ENCODE data around the gene AGA. TPM values are rescaled to one million over a fixed set of nuclear protein-coding genes. Genes with fewer than 3 reads are reported as not detected.

Gene AGA
- total and polyA plus RNA-seq, 2 of the 13 experiments (the other 11 are each of a cell fraction or from before 2014, with no cell fraction given): 21.9 to 22.3 TPM

- no peaks in the 10 kb centered on the region for H3K9me3 ChIP-seq (ENCODE audit: low read length)
- peak; percentile 23 for DNase-seq (ENCODE audit: low spot score)
- intact Hi-C loops (cut with micrococcal nuclease; ENCODE audit: unreplicated experiment): loop anchor here (5.0 kb wide), 3 partner anchors 49 to 1289 kb away; no protein-coding TSS in a partner anchor
- ChIA-PET CTCF (ENCODE audit: low intra/inter-chr PET ratio, low total read pairs) (no interaction called here), POLR2A (interaction anchor here (0.9 to 1.9 kb wide), 6 partner anchors 7 to 50 kb away, joined by 3 to 16 read pairs (median 5); no protein-coding TSS in a partner anchor)
- peak overlapping the region; percentile 90 for H3K27ac ChIP-seq (ENCODE audit: extremely low read length, insufficient read depth, low read length)
- no peaks in the 10 kb centered on the region for H4K20me1 ChIP-seq (ENCODE audit: insufficient read depth, low read length)
- H3K9ac ChIP-seq (ENCODE audit: insufficient read depth, low read depth, low read length): peak overlapping the region; percentile 84
- no peak for FAIRE-seq
- ATAC-seq: peak; percentile 17; the same call in 2 of the 3 replicates
- in situ Hi-C loops (cut with HindIII; ENCODE audit: extremely low pct_ligation_motif_present, low pct_unique_long_range_greater_than_20kb): no loop called here
- BruUV-seq (replicated peaks): no TSS peak
- H3K4me1 ChIP-seq (ENCODE audit: insufficient read depth, low read length): peaks cover 18% of the 10 kb centered on the region
- H3K4me3 ChIP-seq (replicated peaks in 1 of 3; ENCODE audit: insufficient read depth in 1 of 3, low read depth in 2 of 3, low read length in 3 of 3): peak overlapping the region; percentile 80 to 94 (median 84)
- no peaks in the 10 kb centered on the region for H3K36me3 ChIP-seq (replicated peaks in 1 of 2; ENCODE audit: control insufficient read depth in 1 of 2, insufficient read depth in 2 of 2, low read length in 2 of 2)
- 6% methylated on average over 11 of the region's 12 CpGs for WGBS (ENCODE audit: low lambda C conversion rate)
- H2AFZ ChIP-seq (ENCODE audit: low read length): peak overlapping the region; percentile 77
- H3K27me3 ChIP-seq (ENCODE audit: control insufficient read depth in 1 of 2, insufficient read depth in 2 of 2, low read length in 2 of 2): no peaks in the 10 kb centered on the region
- peak overlapping the region; percentile 97 for H3K4me2 ChIP-seq (ENCODE audit: low read depth, low read length)
- H3K79me2 ChIP-seq (ENCODE audit: insufficient read depth, low read length): no peaks in the 10 kb centered on the region
- TF ChIP-seq MBNL3 (CRISPR knock-in tag; conservative IDR thresholded peaks at IDR 0.05) (no peak), SOX6 (IDR thresholded peaks at IDR 0.05) (no peak), SOX6 (CRISPR knock-in tag; IDR thresholded peaks at IDR 0.05) (peak; percentile 21; the same call in 1 of the 2 replicates), ZNF441 (CRISPR knock-in tag; IDR thresholded peaks at IDR 0.05; ENCODE audit: borderline replicate concordance) (0 out of 2 replicates have a peak, but pooled peaks have one; percentile 31), POLR2A (IDR thresholded peaks at IDR 0.05; ENCODE audit: insufficient read depth in 1 of 2, low read depth in 2 of 2, low read length in 2 of 2) (peak in 1 of 2 experiments; percentile 32; a peak in 1 of 4 replicates), ATF1 (CRISPR knock-in tag; IDR thresholded peaks at IDR 0.05) (no peak), TRIM24 (CRISPR knock-in tag; IDR thresholded peaks at IDR 0.05) (no peak), MYPOP (CRISPR knock-in tag; IDR thresholded peaks at IDR 0.05) (0 out of 2 replicates have a peak, but pooled peaks have one; percentile 25), CEBPG (CRISPR knock-in tag; IDR thresholded peaks at IDR 0.05) (peak; percentile 84), SRF (IDR thresholded peaks at IDR 0.05; ENCODE audit: low read depth, low read length) (no peak), ZNF672 (CRISPR knock-in tag; IDR thresholded peaks at IDR 0.05) (no peak), SOX13 (IDR thresholded peaks at IDR 0.05) (no peak), SOX13 (CRISPR knock-in tag; conservative IDR thresholded peaks at IDR 0.05 in 1 of 2, IDR thresholded peaks at IDR 0.05 in 1 of 2) (no peak), ZNF704 (CRISPR knock-in tag; IDR thresholded peaks at IDR 0.05; ENCODE audit: borderline replicate concordance) (no peak), PATZ1 (CRISPR knock-in tag; IDR thresholded peaks at IDR 0.05) (peak; percentile 26; the same call in 1 of the 2 replicates), CEBPB (IDR thresholded peaks at IDR 0.05; ENCODE audit: borderline replicate concordance, low read depth, low read length) (peak; percentile 40; the same call in 1 of the 2 replicates), THAP11 (CRISPR knock-in tag; IDR thresholded peaks at IDR 0.05) (0 out of 2 replicates have a peak, but pooled peaks have one; percentile 8), NCOA5 (CRISPR knock-in tag; IDR thresholded peaks at IDR 0.05) (no peak), ATF4 (CRISPR knock-in tag; IDR thresholded peaks at IDR 0.05) (peak in 1 of 2 experiments; percentile 95; a peak in 2 of 4 replicates)
These were observed 1.0 kb downstream of the AGA start for GRCh38 chr4:177441061-177441802.

Data from HepG2 (cell line).